Stimulated activated CD4-positive, alpha-beta T cell treated with anti-CD3 and anti-CD28 coated beads, Interleukin-12 subunit alpha, Interleukin-12 subunit beta, amount 100 ng/mL, for 48 hours (primary cell): ENCODE measurements around the gene MBD4.

Experiments used
- DNase-seq, 3 donors: peaks; one replicate each; pipeline ENCODE4 v3.0.0-alpha.2; 2020; ENCODE audit warnings: low read depth in 2 of 3, low spot score in 1 of 3

Gene MBD4

GRCh38 chr3:129463716-129464115, 24.0 kb upstream of the MBD4 start:
- DNase-seq = no peak

- no peak for DNase-seq
These were observed 23.3 kb upstream of the MBD4 start for GRCh38 chr3:129463094-129463493.

GRCh38 chr3:129462361-129462968, 22.7 kb upstream of the MBD4 start:
- no peak for DNase-seq

- no peak for DNase-seq
These were observed 21.9 kb upstream of the MBD4 start for GRCh38 chr3:129461461-129462146.

GRCh38 chr3:129461022-129461421, 21.3 kb upstream of the MBD4 start:
- DNase-seq = no peak

GRCh38 chr3:129460572-129460971, 20.8 kb upstream of the MBD4 start:
- no peak for DNase-seq

- no peak for DNase-seq
These were observed 20.4 kb upstream of the MBD4 start for GRCh38 chr3:129460155-129460554.

DNA sequence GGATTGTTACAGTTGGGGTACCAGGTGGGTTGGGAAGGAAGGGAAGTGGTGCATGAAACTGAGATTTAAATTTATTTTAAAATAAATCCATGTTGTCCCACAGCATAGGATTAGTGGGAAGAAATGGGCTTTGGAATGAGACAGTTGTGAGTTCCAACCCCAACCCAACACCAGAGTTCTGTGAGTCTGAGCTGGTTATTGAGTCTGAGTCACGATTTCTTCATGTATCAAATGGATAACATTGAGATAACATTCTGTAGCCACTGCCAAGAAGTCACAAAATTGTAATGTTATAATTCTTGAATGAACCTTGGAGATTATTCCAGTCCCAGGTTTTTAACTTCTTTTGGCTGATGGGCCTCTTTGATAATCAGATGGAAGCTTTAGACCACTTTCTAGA, 14.0 kb upstream of the MBD4 start:
- DNase-seq = no peak

GRCh38 chr3:129449279-129450115, 9.7 kb upstream of the MBD4 start:
- no peak for DNase-seq

- DNase-seq = no peak
These were observed 8.6 kb upstream of the MBD4 start for GRCh38 chr3:129448186-129448895.

GRCh38 chr3:129446926-129447325, 7.2 kb upstream of the MBD4 start:
- no peak for DNase-seq

DNA sequence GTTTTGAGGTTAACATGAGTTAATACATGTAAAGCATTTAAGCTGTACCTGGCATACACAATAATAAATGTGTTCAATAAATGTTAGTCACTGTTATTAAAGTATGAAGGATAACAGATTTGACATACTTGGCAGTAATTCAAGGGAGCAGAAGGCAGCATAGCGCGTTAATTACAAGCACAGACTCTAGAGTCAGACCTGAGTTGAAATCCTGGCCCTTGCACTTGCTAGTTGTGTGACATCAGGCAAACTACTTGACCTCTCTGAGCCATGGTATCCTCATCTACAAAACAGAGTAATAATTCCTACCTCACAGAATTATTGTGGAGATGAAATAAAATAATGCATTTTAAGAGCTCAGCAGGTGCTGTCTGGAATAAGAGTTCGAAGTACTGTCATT, 5.7 kb upstream of the MBD4 start:
- no peak for DNase-seq

DNA sequence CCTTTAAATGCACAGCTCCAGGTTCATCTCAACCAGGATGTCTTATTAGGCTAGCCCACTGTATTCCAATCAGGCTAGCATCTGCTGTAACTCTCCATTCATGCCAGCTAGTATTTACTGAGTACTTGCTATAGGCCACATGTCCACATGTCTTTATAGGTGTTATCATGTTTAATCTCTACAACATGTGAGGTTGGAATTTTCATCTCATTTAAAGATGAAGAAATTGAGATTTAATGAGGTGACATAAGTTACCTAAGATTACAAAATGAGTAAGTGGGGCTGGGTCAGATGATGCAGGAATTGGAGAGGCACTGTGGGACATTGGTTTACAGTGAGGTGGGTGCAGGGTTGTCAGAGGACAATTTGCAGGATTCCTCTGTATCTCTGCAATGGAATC, 3.2 kb upstream of the MBD4 start:
- no peak for DNase-seq

GRCh38 chr3:129442486-129442885, 2.7 kb upstream of the MBD4 start:
- DNase-seq = no peak

- no peak for DNase-seq
These were observed 2.0 kb upstream of the MBD4 start for GRCh38 chr3:129441782-129442181.

- no peak for DNase-seq
These were observed 1.5 kb upstream of the MBD4 start for GRCh38 chr3:129441215-129441614.

DNA sequence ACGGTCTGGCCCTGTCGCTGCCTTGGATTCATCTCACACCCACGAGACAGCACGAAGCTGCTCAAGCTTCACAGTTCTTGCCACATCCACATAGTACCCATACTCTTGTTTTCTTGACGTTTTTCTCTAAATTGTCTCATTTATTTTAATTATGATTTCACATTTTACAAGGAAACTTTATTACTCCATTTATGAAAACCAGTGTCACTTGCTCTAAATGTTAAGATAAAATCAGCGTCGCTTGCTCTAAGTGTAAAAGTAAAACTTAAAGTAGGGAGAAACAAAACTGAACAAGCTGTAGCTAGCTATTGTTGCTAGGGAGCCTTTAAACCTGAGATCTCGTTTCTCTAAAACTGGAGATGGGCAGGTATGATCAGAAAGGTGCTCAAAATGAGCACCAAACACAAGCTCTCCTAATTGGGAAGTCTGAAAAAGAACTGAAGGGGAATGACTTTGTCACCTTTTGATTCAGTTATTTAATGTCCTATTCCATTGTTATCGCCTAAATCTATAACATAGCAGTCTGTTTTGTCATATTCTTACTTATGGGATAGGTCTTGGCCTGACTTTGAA, 956 bp upstream of the MBD4 start:
- DNase-seq = no peak

DNA sequence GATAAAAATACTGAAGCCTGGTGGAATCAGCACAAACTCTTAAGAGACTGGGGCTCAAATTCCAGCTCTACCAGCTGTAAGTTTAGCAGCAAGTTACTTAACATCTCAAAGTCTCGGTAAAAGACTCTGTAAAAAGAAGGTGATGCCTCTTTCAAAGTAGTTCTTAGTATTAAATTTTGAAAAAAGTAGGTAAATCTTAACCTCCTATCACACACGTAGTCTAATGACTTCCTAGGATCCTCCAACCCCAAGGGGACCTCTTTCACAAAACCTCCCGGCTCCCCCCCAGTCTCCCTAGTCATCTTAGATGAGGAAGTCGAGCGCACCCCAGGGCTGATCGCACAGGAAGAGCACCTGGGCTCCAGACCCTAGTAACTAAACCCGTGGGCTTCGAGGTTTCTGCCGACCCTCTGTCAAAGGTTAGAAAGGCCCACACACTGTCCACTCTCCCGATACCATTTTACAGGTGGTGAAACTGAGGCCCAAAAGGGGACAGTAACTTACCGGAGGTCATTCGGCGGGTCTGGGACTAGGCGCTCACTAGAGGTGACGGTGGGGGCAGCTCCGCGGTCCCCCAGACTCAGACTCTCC, 427 bp downstream of the MBD4 start:
- DNase-seq = no peak

GRCh38 chr3:129435367-129435766, 4.4 kb downstream of the MBD4 start:
- DNase-seq = no peak

DNA sequence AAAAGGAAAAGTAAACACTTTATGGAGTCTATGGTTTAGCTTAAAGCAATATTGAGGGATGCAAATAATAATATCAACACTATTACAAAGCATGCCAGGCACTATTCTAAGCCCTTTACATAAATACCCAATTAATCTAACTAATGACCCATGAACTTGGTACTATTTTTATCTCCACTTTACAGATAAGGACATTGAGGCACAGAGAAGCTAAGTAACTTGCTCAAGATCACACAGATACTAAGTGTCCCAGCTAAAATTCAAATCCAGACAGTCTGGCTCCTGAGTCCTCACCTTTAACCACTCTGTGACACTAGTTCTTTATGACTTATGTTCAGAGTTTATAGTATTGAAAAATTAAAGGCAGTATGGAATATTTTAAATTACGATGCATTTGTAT, 5.6 kb downstream of the MBD4 start:
- no peak for DNase-seq

GRCh38 chr3:129433565-129433964, 6.2 kb downstream of the MBD4 start:
- no peak for DNase-seq
